GM18520 (cell line): ENCODE results near the gene CCDC91.

Experiments used
- ATAC-seq: cut with Tn5 transposase; IDR thresholded peaks from one replicate; pipeline ENCODE4 v1.9.1; 2021; ENCODE audit not compliant: unreplicated experiment

The CCDC91 gene

GRCh38 chr12:28513983-28514382 is 323.7 kb downstream of the CCDC91 start:
- ATAC-seq = no peak

DNA sequence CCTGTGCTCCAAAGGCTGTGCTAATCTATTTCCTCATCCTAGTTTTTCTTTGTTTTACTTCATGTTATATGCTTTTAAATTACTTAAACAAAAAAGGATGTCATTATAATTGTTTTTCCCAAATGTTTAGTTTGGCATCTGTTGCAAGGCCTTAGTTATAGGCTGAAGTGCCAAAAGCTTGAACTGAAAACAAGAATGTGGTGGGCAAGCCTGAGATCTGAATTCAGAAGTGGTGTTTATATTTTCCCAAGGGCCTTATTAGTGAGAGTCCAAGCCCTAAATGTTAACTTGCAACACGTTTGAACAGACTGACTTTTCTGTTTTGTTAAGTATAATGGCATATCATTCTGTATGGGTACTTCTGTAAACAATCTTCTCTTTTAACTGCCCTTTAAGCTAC is 326.8 kb downstream of the CCDC91 start:
- no peak for ATAC-seq

GRCh38 chr12:28527631-28528249 is 337.5 kb downstream of the CCDC91 start:
- no peak for ATAC-seq

DNA sequence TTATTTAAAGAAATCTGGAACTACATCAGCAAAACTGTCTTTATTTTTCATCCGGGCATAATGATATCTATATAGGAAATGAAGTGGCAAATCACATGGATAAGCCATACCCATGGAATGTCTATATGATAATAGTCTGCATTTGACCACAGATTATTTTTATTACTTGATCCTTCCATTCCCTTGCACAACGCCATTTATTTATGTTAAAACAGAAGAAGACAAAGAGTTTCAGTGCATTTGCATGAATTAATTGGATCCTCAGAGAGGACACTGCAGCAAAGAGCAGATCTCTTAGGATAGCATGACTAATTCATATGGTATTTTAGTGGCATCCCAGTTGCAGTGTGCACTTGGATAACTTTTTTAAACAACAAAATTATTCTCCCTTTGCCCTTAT is 345.0 kb downstream of the CCDC91 start:
- ATAC-seq = no peak

DNA sequence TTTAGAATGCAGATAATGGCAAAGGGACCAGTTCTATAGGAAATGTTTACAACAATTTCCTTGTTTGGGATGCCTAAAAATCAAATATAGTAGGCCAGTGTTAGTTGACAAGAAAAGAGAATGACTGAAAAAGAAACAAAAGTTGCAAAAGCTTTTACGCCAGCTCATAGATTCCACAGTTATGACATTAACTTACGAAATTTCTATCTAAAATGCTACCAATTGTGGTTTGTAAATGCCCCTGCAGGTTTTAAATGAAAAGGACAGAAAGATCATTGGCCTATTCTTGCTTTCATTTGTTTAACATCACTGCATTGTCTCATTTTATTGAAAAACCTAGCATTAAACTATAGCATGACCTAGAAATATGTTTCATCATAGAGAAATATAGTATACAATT is 345.8 kb downstream of the CCDC91 start:
- no peak for ATAC-seq

GRCh38 chr12:28537474-28537873 is 347.2 kb downstream of the CCDC91 start:
- no peak for ATAC-seq

- ATAC-seq = no peak
These were observed 349.6 kb downstream of the CCDC91 start for GRCh38 chr12:28539691-28540323.

DNA sequence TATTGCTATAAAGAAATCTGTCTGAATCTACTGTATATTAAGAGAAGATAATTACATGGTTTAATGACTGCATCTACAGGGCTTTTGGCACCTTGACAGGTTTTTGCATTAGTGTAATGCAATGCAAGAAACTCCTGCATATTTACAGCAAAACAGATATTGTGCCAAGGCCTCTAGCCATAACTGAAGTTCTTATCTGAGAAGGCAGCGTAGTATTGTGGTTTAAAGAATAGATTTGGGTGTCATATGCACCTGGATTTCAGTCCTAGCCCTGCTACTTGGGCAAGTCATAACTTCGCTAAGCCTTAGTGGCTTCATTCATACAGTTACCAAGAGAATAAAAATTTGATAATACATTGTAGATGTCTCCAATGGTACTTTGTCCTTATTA is 350.1 kb downstream of the CCDC91 start:
- no peak for ATAC-seq

DNA sequence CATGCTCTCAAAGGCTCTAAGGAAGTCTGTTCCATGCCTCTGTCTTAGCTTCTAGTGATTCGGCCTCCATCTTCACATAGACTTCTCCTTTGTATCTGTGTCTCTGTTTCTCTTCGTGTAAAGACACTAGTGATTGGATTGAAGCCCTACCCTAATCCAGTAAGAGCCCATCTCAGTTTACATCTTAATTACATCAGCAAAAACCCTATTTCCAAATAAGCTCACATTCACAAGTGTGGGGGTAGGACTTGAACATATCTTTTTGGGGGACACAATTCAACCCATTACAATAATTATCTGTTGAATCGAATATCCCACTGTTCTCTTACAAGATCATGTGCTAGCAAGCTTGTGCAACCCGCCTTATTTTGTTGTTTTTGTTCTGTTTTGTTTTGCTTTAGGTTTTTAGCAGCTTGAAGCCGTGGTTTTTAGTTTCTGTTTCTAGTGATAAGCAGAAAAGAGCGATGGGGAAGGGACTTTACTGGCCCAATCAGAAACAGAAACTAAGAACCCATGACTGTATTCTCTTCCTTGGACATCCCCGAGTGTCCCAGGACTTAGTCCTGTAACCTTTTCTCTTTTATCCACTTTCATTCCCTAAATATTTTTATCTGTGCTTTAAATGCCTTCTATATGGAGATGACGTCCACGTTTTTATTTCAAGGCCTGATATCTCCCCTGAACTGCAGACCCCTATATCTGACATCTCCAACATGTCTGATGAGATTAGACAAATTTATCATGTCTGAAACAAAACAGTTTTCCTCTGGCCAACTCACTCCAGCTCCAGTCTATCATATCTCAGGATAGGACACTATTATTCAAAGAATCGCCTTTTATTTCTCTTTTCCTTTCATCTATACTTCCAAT is 353.0 kb downstream of the CCDC91 start:
- peak; percentile 49 for ATAC-seq

- ATAC-seq = no peak
These were observed 360.8 kb downstream of the CCDC91 start for GRCh38 chr12:28550757-28551704.

GRCh38 chr12:28552251-28552970 is 362.2 kb downstream of the CCDC91 start:
- no peak for ATAC-seq

DNA sequence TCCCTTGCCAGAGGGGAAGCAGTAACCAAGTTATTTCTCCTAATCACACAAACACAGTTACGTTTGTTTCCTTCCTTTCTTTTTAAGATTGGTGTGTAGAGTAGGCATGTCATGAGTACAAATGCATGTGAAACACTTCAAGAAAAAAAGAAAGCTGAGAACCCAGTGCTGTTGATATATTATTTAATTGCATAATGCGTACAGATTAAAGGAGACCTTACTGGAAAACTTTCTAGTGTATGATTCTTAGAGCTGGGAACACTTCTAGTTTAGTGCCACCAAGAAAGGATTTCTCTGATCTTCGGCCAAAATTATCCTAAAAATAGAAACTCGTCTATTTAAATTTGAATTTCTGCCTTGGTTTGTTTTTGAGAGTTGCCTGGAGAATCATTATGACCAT is 365.5 kb downstream of the CCDC91 start:
- no peak for ATAC-seq

- no peak for ATAC-seq
These were observed 368.0 kb downstream of the CCDC91 start for GRCh38 chr12:28558250-28558649.

DNA sequence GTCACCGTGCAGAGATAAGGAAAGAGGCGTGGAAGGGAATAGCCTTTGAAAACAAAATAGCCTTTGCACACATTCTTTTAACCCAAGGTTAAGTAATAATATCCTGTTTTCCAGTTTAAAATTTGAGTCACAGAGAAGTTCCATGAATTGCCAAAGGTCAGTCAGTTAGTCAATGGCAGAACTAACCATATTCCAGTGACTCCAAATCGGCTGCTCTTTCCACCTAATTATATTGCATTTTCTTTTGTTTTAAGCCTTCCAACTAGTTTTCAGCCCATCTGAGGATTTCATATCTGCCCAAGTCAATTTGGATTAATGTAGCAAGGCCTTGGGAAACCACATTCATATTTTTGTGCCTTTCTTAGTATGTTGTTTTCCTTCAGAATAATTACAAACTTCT is 373.0 kb downstream of the CCDC91 start:
- ATAC-seq = no peak

GRCh38 chr12:28563936-28564335 is 373.7 kb downstream of the CCDC91 start:
- ATAC-seq = no peak

DNA sequence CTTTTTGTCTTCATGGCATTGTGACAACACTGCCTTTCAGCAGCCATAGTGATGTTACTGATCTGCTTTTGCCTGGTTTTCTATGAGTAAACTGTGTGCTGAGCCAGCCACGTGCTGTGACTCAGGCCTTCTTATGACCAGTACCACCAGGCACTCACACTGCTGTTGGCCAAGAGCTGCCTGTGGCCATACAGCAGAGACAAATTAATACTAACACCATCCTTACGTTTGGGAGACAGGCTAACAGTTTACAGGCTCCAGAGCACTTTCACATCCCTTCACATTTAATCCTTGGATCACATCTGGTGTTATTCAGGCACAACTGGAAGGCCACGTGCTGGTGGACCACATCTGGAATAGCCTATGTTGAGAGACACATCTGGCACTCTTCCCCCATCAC is 377.9 kb downstream of the CCDC91 start:
- ATAC-seq = no peak

GRCh38 chr12:28568704-28569103 is 378.4 kb downstream of the CCDC91 start:
- ATAC-seq = no peak

GRCh38 chr12:28569698-28570411 is 379.6 kb downstream of the CCDC91 start:
- no peak for ATAC-seq

- no peak for ATAC-seq
These were observed 380.6 kb downstream of the CCDC91 start for GRCh38 chr12:28570811-28571210.
